ENCODE data around the gene ATP6V0E1. TPM values are rescaled to one million over a fixed set of nuclear protein-coding genes. Genes with fewer than 3 reads are reported as not detected.

ATP6V0E1 gene
- total RNA-seq, 1 donor from 2014 or later, result 95.3 TPM

DNA sequence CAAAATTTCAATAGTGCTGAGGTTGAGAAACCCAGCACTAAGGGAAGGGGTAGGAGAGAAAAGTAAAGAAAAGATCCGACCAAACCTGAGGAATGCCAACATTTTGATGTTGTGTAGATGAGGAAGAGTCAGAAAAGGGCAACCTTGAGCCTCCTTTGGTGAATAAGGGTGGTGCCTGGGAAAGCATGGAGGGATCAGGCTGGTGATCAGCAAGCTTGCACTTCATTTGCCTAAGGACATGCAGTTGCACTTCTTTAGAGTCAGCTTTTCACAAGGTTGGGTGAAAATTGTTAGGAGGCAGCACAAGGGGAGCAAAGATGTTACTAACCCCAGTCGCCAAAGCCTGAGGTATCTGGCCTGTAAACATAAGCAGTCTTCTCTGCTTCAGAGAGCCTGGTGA, 20.4 kb downstream of the ATP6V0E1 start:
- peaks cover 20% of the 10 kb centered on the region for H3K4me1 Mint-ChIP-seq (ENCODE audit: low read depth, unreplicated experiment)
- peaks cover 1% of the 10 kb centered on the region for H3K27me3 Mint-ChIP-seq (ENCODE audit: unreplicated experiment)
- H3K27ac Mint-ChIP-seq (ENCODE audit: unreplicated experiment), result no peak overlapping the region
- H3K9me3 Mint-ChIP-seq (ENCODE audit: unreplicated experiment), result peaks cover 4% of the 10 kb centered on the region
- H3K36me3 Mint-ChIP-seq (ENCODE audit: unreplicated experiment), result no peaks in the 10 kb centered on the region
- H3K4me3 Mint-ChIP-seq (ENCODE audit: unreplicated experiment), result no peak overlapping the region
- TF ChIP-seq, protein P1, sequence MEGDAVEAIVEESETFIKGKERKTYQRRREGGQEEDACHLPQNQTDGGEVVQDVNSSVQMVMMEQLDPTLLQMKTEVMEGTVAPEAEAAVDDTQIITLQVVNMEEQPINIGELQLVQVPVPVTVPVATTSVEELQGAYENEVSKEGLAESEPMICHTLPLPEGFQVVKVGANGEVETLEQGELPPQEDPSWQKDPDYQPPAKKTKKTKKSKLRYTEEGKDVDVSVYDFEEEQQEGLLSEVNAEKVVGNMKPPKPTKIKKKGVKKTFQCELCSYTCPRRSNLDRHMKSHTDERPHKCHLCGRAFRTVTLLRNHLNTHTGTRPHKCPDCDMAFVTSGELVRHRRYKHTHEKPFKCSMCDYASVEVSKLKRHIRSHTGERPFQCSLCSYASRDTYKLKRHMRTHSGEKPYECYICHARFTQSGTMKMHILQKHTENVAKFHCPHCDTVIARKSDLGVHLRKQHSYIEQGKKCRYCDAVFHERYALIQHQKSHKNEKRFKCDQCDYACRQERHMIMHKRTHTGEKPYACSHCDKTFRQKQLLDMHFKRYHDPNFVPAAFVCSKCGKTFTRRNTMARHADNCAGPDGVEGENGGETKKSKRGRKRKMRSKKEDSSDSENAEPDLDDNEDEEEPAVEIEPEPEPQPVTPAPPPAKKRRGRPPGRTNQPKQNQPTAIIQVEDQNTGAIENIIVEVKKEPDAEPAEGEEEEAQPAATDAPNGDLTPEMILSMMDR (IDR thresholded peaks at IDR 0.05; ENCODE audit: partially characterized antibody, unreplicated experiment), result no peak
- DNase-seq, result no peak

GRCh38 chr5:173004447-173004846, 20.9 kb downstream of the ATP6V0E1 start:
- Mint-ChIP-seq H3K4me3 (ENCODE audit: unreplicated experiment) (no peak overlapping the region), H3K9me3 (ENCODE audit: unreplicated experiment) (peaks cover 4% of the 10 kb centered on the region), H3K27me3 (ENCODE audit: unreplicated experiment) (peaks cover 1% of the 10 kb centered on the region), H3K27ac (ENCODE audit: unreplicated experiment) (no peak overlapping the region), H3K36me3 (ENCODE audit: unreplicated experiment) (no peaks in the 10 kb centered on the region), H3K4me1 (ENCODE audit: low read depth, unreplicated experiment) (peaks cover 20% of the 10 kb centered on the region)
- TF ChIP-seq, protein P1 (IDR thresholded peaks at IDR 0.05; ENCODE audit: partially characterized antibody, unreplicated experiment), result no peak
- no peak for DNase-seq

GRCh38 chr5:173010021-173010420, 26.4 kb downstream of the ATP6V0E1 start:
- Mint-ChIP-seq H3K4me3 (ENCODE audit: unreplicated experiment) (no peak overlapping the region), H3K4me1 (ENCODE audit: low read depth, unreplicated experiment) (peaks cover 8% of the 10 kb centered on the region), H3K27me3 (ENCODE audit: unreplicated experiment) (peaks cover 3% of the 10 kb centered on the region), H3K36me3 (ENCODE audit: unreplicated experiment) (no peaks in the 10 kb centered on the region), H3K27ac (ENCODE audit: unreplicated experiment) (no peak overlapping the region), H3K9me3 (ENCODE audit: unreplicated experiment) (no peaks in the 10 kb centered on the region)
- no peak for DNase-seq
- TF ChIP-seq, protein P1 (IDR thresholded peaks at IDR 0.05; ENCODE audit: partially characterized antibody, unreplicated experiment), result no peak

DNA sequence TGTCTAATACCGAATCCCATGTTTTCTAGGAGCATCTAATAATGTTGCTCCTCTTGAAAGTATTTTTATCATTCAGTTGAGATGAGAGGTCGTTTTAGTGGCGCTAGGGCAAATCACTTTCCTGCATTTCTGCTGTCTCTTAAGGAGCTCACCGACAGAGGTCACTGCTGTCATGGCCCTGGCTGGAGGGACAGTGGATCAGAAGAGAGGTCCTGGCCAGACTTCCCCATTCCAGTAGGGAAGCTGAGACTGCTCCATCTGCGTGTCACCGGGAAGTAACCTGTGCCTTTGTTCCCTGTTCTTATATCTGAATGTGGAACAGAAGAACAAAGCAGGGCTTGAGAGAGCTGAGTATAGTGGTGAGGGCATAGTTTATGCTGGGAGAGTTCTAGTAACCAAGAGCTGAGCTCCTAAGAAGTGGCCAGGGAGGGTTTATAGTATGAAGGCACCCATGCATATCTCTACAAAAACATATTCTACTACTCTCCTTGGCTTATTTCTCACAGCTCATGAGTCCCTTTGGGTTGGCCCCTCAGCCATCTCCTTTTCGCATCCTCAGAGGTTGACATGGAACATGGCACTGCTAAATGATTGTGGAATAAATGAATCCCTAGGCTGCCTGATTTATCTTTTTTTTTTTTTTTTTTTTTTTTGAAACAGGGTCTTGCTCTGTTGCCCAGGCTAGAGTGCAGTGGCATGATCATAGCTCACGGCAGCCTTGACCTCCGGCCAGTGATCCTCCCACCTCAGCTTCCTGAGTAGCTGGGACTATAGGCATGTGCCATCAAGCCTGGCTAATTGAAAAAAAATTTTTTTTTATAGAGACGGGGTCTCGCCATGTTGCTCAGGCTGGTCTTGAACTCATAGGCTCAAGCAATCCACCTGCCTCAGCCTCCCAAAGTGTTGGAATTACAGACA, 27.2 kb downstream of the ATP6V0E1 start:
- no peaks in the 10 kb centered on the region for H3K9me3 Mint-ChIP-seq (ENCODE audit: unreplicated experiment)
- H3K4me1 Mint-ChIP-seq (ENCODE audit: low read depth, unreplicated experiment), result peaks cover 9% of the 10 kb centered on the region
- TF ChIP-seq, protein P1 (IDR thresholded peaks at IDR 0.05; ENCODE audit: partially characterized antibody, unreplicated experiment), result no peak
- no peak for DNase-seq
- no peaks in the 10 kb centered on the region for H3K36me3 Mint-ChIP-seq (ENCODE audit: unreplicated experiment)
- peaks cover 3% of the 10 kb centered on the region for H3K27me3 Mint-ChIP-seq (ENCODE audit: unreplicated experiment)
- no peak overlapping the region for H3K4me3 Mint-ChIP-seq (ENCODE audit: unreplicated experiment)
- peak overlapping the region; percentile 31 for H3K27ac Mint-ChIP-seq (ENCODE audit: unreplicated experiment)

GRCh38 chr5:173011566-173011965, 28.0 kb downstream of the ATP6V0E1 start:
- Mint-ChIP-seq H3K9me3 (ENCODE audit: unreplicated experiment) (no peaks in the 10 kb centered on the region), H3K27me3 (ENCODE audit: unreplicated experiment) (peaks cover 3% of the 10 kb centered on the region), H3K4me3 (ENCODE audit: unreplicated experiment) (no peak overlapping the region), H3K36me3 (ENCODE audit: unreplicated experiment) (peaks cover 1% of the 10 kb centered on the region), H3K27ac (ENCODE audit: unreplicated experiment) (no peak overlapping the region), H3K4me1 (ENCODE audit: low read depth, unreplicated experiment) (peaks cover 14% of the 10 kb centered on the region)
- TF ChIP-seq, protein P1 (IDR thresholded peaks at IDR 0.05; ENCODE audit: partially characterized antibody, unreplicated experiment), result no peak
- no peak for DNase-seq
